MG63 (cell line): Measurements from ENCODE around the gene CCDC117. TPM values are rescaled to one million over a fixed set of nuclear protein-coding genes. Genes with fewer than 3 reads are reported as not detected.

Experiments used
- DNase-seq: peaks from one replicate; pipeline ENCODE4 v3.0.0-alpha.2; 2020
- H3K27me3 ChIP-seq: fragments of 250-450 bp; sonication (Bioruptor Pico); 2 replicates; pipeline ENCODE4 v1.5.1; 2020; ENCODE audit warnings: mild to moderate bottlenecking, moderate library complexity
- H3K36me3 ChIP-seq: fragments of 250-450 bp; sonication (Bioruptor Pico); 2 replicates; pipeline ENCODE4 v1.5.1; 2020; ENCODE audit warnings: mild to moderate bottlenecking, moderate library complexity
- H3K4me3 ChIP-seq: fragments of 250-450 bp; sonication (Bioruptor Pico); 2 replicates; pipeline ENCODE4 v1.5.1; 2020; ENCODE audit warnings: mild to moderate bottlenecking, moderate library complexity
- H3K9me3 ChIP-seq: fragments of 250-450 bp; sonication (Bioruptor Pico); 2 replicates; pipeline ENCODE4 v1.5.1; 2020; ENCODE audit warnings: mild to moderate bottlenecking, moderate library complexity
- total RNA-seq: library from RNA; depleted of rRNA; stranded (reverse); fragments of >200 nt; shearing (Covaris generic); gene quantifications from 2 replicates; pipeline ENCODE4 v1.2.3, GENCODE V29; 2014; ENCODE audit warnings: low replicate concordance; rRNA removed

The CCDC117 gene
- total RNA-seq, 1 experiment from 2014 or later, result 25.4 TPM

DNA sequence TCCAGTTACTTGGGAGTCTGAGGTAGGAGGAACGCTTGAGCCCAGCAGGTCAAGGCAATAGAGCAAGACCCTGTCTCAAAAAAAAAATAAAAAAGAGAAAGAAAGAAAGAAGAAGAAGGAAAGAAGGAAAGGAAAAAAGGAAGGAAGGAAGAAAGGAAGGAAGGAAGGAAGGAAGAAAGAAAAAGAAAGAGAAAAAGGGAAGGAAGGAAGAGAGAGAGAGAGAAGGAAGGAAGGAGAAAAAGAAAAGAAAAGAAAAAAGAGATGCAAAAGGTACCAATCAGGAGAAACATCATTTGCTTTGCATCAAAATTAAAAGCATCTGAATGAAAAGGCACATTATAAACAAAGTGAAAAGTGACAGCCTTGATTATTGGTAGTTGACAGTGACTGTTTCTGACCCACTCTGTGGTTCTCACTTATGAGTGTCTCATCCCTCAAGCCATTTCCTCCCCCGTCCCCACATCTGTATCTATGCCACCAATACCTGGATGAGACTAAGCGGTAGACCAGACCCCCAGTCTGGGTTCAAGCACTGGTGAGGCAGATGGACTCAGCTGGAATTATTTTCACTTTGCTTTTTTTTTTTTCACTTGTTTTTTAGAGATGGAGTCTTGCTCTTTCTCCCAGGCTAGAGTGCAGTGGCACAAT is 60.9 kb downstream of the CCDC117 start:
- Histone ChIP-seq H3K9me3 (no peaks in the 10 kb centered on the region), H3K36me3 (no peaks in the 10 kb centered on the region), H3K27me3 (no peaks in the 10 kb centered on the region), H3K4me3 (no peak overlapping the region)
- no peak for DNase-seq

- Histone ChIP-seq H3K36me3 (no peaks in the 10 kb centered on the region), H3K27me3 (no peaks in the 10 kb centered on the region), H3K4me3 (no peak overlapping the region), H3K9me3 (no peaks in the 10 kb centered on the region)
- DNase-seq, result no peak
Measured at GRCh38 chr22:28835630-28836189, 63.2 kb downstream of the CCDC117 start.

GRCh38 chr22:28837640-28838039 is 65.1 kb downstream of the CCDC117 start:
- H3K27me3 ChIP-seq, result no peaks in the 10 kb centered on the region
- H3K36me3 ChIP-seq, result no peaks in the 10 kb centered on the region
- DNase-seq, result no peak
- no peak overlapping the region for H3K4me3 ChIP-seq
- no peaks in the 10 kb centered on the region for H3K9me3 ChIP-seq

Other genes with a start within 250 kb of the CCDC117 start
- 2.9 and 3.1 TPM in 2 replicates for gene TTC28, start 92.9 kb upstream of the CCDC117 start, total RNA-seq
- 38.6 and 51.8 TPM in 2 replicates for gene CHEK2, start 30.9 kb upstream of the CCDC117 start, total RNA-seq
- 16.2 and 17.8 TPM in 2 replicates for gene HSCB, start 30.7 kb upstream of the CCDC117 start, total RNA-seq
- 222 and 245 TPM in 2 replicates for gene XBP1, start 27.9 kb downstream of the CCDC117 start, total RNA-seq
- gene ZNRF3, start 110.9 kb downstream of the CCDC117 start, total RNA-seq, result 2.1 and 2.2 TPM in 2 replicates